Suprapubic skin (tissue), 4 donors: ENCODE measurements around the gene DPF1.

Source experiments
- POLR2A ChIP-seq, 2 donors: fragments of 450-650 bp; IDR thresholded peaks; one replicate each; pipeline ENCODE4 v1.6.1; 2017; ENCODE audit warnings: antibody characterized with exemption in 2 of 2, mild to moderate bottlenecking in 2 of 2, moderate library complexity in 2 of 2
- POLR2AphosphoS5 ChIP-seq, 3 donors: sonication (generic); formaldehyde crosslinking; IDR thresholded peaks; one replicate each; pipeline ENCODE4 v1.6.1; 2017; ENCODE audit warnings: antibody characterized with exemption in 3 of 3
- TF ChIP-seq, protein P1 (sequence below), 2 donors: fragments of 200-600 bp in 1 of 2; fragments of 450-650 bp in 1 of 2; sonication (generic) in 1 of 2; IDR thresholded peaks; one replicate each; pipeline ENCODE4 v1.5.1; 2016 to 2019; ENCODE audit warnings: antibody characterized with exemption in 2 of 2, mild to moderate bottlenecking in 1 of 2, moderate library complexity in 1 of 2

DNA sequence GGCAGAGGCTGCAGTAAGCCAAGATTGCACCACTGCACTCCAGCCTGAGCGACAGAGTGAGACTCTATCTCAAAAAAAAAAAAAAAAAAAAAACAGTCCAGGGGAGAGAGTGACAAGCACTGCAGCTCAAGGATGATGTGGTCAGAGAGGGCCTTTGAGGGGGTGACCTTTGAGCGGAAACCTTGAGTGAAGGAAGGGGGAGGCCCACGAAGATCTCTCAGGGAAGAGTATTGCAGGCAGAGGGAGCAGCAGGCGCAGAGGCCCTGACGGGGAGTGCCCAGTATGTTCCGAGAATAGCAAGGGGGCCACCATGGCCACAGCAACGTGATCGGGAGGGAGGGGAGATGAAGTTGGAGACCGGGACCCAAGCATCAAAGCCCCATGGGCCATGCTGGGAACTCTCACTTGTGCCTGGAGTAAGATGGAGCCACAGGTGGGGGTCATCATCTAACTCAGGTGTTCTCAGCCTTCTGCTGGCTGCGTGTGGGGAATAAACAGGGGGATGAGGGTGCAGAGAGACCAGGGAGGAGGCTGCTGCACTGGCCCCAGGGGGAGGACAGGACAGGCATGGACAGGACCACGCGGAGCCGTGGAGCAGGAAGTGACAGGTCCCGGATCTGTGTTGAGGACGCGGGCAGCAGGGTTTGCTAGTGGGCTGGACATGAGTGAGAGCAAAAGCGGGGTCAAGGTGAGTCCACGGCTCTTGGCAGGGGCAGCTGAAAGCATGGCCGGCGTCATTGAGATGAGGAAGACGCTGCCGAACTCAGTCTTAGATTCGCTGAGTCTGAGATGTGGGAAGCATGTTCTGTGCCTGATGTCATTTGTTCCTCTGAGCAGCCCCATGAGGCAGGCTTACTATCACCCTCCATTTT is 60.4 kb downstream of the DPF1 start:
- TF ChIP-seq, protein P1, sequence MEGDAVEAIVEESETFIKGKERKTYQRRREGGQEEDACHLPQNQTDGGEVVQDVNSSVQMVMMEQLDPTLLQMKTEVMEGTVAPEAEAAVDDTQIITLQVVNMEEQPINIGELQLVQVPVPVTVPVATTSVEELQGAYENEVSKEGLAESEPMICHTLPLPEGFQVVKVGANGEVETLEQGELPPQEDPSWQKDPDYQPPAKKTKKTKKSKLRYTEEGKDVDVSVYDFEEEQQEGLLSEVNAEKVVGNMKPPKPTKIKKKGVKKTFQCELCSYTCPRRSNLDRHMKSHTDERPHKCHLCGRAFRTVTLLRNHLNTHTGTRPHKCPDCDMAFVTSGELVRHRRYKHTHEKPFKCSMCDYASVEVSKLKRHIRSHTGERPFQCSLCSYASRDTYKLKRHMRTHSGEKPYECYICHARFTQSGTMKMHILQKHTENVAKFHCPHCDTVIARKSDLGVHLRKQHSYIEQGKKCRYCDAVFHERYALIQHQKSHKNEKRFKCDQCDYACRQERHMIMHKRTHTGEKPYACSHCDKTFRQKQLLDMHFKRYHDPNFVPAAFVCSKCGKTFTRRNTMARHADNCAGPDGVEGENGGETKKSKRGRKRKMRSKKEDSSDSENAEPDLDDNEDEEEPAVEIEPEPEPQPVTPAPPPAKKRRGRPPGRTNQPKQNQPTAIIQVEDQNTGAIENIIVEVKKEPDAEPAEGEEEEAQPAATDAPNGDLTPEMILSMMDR (IDR thresholded peaks at IDR 0.05): no peak
- TF ChIP-seq POLR2AphosphoS5 (IDR thresholded peaks at IDR 0.05): no peak
- TF ChIP-seq POLR2A (IDR thresholded peaks at IDR 0.05): no peak
